GM21786 (cell line): ENCODE data around the gene MEI1.
"Not testable (repeated sequence)": the region's sequence is repeated elsewhere in the genome, so short reads cannot be mapped to it uniquely, and the experiment has no call there.

Experiments used
- ATAC-seq: cut with Tn5 transposase; IDR thresholded peaks from one replicate; pipeline ENCODE4 v1.9.1; 2021; ENCODE audit not compliant: unreplicated experiment

The MEI1 gene

GRCh38 chr22:41818596-41818995 lies 119.3 kb downstream of the MEI1 start:
- no peak for ATAC-seq

GRCh38 chr22:41819257-41819656 lies 120.0 kb downstream of the MEI1 start:
- no peak for ATAC-seq

- no peak for ATAC-seq
Measured at GRCh38 chr22:41820447-41820846, 121.1 kb downstream of the MEI1 start.

GRCh38 chr22:41821471-41822316 lies 122.4 kb downstream of the MEI1 start:
- ATAC-seq, result no peak

GRCh38 chr22:41822317-41823057 lies 123.2 kb downstream of the MEI1 start:
- no peak for ATAC-seq

GRCh38 chr22:41823797-41824196 lies 124.5 kb downstream of the MEI1 start:
- ATAC-seq, result no peak

GRCh38 chr22:41825376-41825775 lies 126.1 kb downstream of the MEI1 start:
- no peak for ATAC-seq

GRCh38 chr22:41826021-41826420 lies 126.7 kb downstream of the MEI1 start:
- no peak for ATAC-seq

- no peak for ATAC-seq
Measured at GRCh38 chr22:41826430-41827383, 127.4 kb downstream of the MEI1 start.

GRCh38 chr22:41827671-41828070 lies 128.4 kb downstream of the MEI1 start:
- ATAC-seq, result no peak

GRCh38 chr22:41828516-41828915 lies 129.2 kb downstream of the MEI1 start:
- no peak for ATAC-seq

GRCh38 chr22:41830174-41830573 lies 130.9 kb downstream of the MEI1 start:
- no peak for ATAC-seq

- no peak for ATAC-seq
Measured at GRCh38 chr22:41831383-41831782, 132.1 kb downstream of the MEI1 start.

GRCh38 chr22:41831828-41832552 lies 132.7 kb downstream of the MEI1 start:
- ATAC-seq, result no peak

- peak; percentile 86 for ATAC-seq
Measured at GRCh38 chr22:41832553-41833368, 133.5 kb downstream of the MEI1 start, which contains the start of gene SREBF2. TSS of gene SREBF2 (plus strand) at chr22:41833105. CDS start at chr22:41833271, 166 bp downstream.

- no peak for ATAC-seq
Measured at GRCh38 chr22:41833369-41834004, 134.2 kb downstream of the MEI1 start.

GRCh38 chr22:41834005-41834944 lies 135.0 kb downstream of the MEI1 start:
- no peak for ATAC-seq

- ATAC-seq, result not testable (repeated sequence)
Measured at GRCh38 chr22:41835462-41835861, 136.2 kb downstream of the MEI1 start.
